Measurements from ENCODE around the gene RCOR1.

The RCOR1 gene

GRCh38 chr14:102684298-102684663 is 91.8 kb downstream of the RCOR1 start:
- DNase-seq = no peak

- no peak for DNase-seq
Measured at GRCh38 chr14:102686196-102686801, 93.8 kb downstream of the RCOR1 start.

DNA sequence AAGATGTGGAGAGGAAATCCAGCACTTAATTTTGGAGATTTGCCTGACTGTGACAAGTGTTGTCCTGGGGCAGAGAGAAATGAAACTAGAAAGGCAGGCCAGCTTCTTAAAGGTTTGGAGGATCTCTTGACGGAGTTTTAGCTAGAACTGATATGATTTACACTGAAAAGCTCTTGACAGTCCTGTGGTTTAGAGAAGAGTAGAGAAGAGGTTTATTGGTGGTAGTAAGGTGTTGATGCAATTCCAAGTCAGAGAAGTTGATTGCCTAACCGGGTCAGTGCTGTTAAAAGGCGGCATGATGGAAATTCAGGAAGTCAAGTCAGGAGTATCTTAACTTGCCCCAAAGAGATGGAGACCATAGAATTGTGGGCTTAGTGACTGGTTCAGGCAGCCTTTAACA is 95.8 kb downstream of the RCOR1 start:
- DNase-seq = no peak

GRCh38 chr14:102690509-102691286 is 98.2 kb downstream of the RCOR1 start:
- DNase-seq = no peak

GRCh38 chr14:102691763-102692162 is 99.3 kb downstream of the RCOR1 start:
- no peak for DNase-seq

DNA sequence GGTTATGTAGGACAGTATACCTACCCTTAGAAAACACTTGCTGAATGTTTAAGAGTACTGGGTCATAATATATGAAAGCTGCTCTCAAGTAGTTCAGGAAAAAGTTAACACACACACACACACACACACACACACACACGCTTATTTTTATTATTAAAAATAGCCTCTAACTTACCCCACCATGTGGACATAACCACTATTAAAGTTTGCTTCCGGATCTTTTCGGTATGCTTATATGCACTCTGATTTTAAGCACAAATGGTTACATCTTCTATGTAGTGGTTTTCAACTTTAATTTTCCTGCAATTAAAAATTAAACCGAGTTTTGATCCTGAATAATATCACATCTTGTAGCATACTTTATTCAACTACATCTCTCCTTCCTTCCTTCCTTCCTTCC is 99.9 kb downstream of the RCOR1 start:
- DNase-seq = no peak

DNA sequence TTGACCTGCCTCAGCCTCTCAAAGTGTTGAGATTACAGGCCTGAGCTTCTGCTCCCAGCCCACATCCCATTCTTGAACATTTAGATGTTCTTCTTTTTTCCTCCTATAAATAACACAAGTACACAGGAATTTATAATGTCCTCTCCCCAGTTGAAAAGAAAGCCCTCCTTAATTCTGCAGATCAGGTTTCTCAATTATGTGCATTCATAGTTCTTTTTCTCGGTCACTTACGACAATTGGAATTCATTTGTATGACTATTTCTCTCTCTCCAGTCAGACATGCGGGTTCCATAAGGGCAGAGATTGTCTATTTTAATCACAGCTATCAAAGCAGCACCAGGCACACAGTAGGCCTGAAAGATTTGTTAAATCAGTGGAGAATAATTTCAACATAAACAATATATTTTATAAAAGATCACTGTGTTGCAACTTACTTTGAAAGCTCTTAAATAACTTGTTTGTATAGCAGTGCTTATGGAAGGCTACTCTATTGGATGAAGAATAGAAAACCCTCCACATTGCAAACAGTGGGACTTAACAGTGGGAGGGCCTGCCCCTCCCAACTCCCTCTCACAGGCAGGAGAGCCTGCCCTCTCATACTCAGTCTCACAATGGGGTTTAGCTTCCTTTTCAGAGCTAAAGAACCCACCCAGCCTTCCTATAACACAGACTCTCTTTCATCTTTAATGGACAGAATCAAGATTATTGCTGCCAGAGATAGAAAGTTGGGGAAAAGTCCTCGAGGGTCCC is 100.7 kb downstream of the RCOR1 start:
- no peak for DNase-seq

- peak; percentile 54 to 75 for DNase-seq
Measured at GRCh38 chr14:102694530-102695166, 102.2 kb downstream of the RCOR1 start.

GRCh38 chr14:102695167-102695555 is 102.7 kb downstream of the RCOR1 start:
- no peak for DNase-seq

- DNase-seq = no peak
Measured at GRCh38 chr14:102696332-102696731, 103.9 kb downstream of the RCOR1 start.

DNA sequence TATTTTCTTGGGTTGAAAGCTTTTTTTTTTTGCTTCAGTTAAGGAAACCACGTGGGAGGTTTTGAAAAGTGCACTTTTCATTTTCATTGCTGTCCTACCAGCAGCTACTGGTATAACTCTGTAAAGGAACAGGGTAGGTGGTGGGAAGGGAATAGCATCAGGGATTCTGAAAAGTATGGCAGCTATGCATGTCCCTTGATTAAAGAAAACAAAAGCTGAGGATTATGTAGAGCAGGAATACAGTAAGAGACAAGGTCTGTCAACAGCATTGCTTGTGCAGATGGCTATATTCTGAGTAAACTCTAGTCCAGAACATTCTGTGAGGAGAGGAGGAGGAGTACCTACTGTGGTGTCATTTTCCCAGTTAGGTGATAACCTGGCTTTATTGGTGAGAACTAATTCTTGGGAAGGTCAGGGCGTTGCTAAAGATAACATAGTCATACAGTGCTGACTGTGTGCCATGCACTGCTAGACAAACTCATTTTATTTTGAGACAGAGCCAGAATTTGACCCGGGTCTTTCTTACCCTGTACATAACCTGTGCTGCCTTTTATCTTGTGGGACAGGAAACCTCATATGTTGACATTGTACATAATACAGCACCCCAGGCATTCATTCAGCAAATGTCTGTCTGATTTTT is 104.5 kb downstream of the RCOR1 start:
- no peak for DNase-seq

DNA sequence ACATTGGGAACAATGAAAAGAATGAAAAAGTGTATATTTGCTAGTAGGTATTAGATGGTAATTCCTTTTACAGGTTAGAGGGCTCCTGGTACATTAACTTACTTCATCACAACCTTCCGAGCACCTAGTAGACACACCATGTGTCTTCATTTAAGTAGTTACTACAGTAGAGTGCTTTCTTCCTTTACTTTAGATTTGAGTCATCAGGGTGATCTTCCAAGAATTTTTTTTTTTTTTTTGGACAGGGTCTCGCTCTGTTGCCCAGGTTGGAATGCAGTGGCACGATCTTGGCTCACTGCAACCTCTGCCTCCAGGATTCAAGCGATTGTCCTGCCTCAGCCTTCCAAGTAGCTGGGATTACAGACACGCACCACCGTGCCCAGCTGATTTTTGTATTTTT is 105.1 kb downstream of the RCOR1 start:
- no peak for DNase-seq

DNA sequence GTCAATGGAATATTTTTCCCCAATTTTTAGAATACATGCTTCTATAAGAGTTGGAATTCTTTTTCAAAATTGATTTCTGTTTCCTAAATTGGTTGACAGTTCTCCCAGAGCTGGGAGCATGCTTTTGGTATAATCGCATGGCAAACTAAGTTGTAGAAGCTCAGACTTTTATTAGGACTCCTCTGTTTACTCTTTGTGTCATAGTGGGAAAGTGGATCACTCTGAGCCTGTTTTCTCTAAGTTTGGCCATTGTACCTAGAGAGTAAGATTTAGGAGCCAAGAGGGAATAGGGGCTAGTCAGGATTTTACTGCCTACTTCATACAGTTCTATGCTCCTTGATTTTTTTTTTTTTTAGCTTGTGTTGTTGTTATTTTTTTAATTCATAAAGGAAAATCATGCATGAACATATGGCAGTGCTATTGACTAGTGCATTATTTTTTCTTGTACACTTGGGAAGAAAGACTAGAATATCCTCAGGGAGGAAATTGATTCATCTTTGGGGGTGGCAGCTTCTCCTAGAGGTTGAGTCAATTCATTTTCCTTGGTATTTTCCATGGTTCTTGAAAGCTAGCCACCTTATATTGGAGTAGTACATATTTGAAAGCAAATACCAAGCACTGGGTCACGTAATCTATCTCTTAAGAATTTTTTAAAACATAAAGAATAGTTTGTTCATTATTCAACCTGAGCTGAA is 107.1 kb downstream of the RCOR1 start:
- no peak for DNase-seq

GRCh38 chr14:102708494-102708893 is 116.0 kb downstream of the RCOR1 start:
- DNase-seq = no peak

- no peak for DNase-seq
Measured at GRCh38 chr14:102711207-102711606, 118.8 kb downstream of the RCOR1 start.

GRCh38 chr14:102711946-102712345 is 119.5 kb downstream of the RCOR1 start:
- no peak for DNase-seq

GRCh38 chr14:102717276-102717675 is 124.8 kb downstream of the RCOR1 start:
- no peak for DNase-seq

- DNase-seq = no peak
Measured at GRCh38 chr14:102722646-102723045, 130.2 kb downstream of the RCOR1 start.

- no peak for DNase-seq
Measured at GRCh38 chr14:102723650-102724049, 131.2 kb downstream of the RCOR1 start.

DNA sequence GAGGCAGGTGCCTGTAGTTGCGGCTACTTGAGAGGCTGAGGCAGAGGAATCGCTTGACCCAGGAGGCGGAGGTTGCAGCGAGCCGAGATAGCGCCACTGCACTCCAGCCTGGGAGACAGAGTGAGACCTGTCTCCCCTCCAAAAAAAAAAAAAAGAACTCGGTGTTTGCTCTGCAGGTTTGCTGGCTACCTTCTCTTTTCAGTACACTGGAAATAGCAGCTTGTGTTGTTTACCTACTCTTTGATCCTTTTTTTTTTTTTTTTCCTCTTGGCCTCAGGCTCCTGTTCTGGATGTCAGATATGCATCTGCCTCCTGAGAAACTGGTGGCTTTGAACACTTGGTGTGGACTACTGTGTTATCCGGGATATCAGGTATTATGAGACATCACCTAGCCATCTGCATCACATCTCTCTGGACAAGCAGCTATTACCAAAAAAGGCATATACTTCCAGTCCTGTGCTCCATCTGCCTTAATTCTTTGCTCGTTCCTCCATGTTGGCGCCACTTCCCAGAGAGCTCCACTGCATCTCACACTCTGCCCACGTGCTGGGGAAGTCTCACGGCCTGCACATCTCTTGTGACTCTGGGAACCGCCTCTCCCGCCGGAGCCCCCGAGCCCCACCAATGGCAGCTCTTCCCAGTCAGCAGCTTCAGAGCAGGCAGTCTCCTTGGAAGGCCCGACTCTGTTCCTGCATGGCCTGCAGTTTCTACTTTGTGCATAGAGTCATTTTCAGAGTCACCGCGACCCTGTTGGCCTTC is 133.9 kb downstream of the RCOR1 start:
- DNase-seq = no peak

DNA sequence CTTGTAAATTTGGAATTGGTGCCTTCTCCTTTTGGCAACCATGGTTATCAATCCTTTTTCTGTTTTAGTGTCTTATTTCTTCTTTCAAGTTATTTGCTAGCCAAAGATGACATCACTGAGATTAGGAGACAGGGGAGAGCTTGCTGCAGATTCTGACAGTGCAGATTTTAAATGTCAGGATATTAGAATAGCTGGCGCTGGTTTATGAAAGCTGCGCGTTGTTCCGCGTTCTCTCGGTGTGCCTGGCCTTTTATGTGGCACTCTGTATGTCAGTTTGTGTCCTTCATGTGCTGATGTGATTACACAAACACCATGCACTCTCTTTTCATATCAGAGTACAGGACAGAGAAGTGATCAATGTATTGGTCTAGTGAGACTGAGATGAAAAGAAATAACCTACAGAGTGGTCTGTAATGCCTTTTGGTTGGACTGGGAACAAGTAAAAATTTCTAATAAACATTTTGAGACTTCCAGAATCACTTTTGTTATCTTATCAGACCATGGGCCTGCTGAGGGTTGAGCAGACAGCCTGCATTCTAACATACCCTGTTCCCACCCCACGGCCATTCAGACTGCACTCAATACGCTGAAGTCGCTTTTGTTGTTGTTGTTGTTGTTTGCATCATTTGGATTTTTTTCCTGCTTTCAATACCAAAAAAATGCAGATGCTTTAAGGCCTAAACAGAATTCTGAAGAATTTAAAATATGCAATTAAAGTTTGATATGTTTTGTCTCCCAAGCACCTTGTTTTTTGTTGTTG is 135.1 kb downstream of the RCOR1 start:
- no peak for DNase-seq

Data from CD4-positive, alpha-beta T cell treated with Interleukin-4 for 1 hour (primary cell).